HFFc6 (cell line): Measurements from ENCODE around the gene ZNF544. TPM values are rescaled to one million over a fixed set of nuclear protein-coding genes. Genes with fewer than 3 reads are reported as not detected.
"Not testable (repeated sequence)": the region's sequence is repeated elsewhere in the genome, so short reads cannot be mapped to it uniquely, and the experiment has no call there.

Experiments
- DNase-seq: peaks from one replicate; pipeline ENCODE4 v3.0.0-alpha.2; 2018
- H3K27ac Mint-ChIP-seq: 2 replicates; pipeline ENCODE4 v1.8.0; 2020; ENCODE audit warnings: mild to moderate bottlenecking, mixed read lengths
- H3K27me3 Mint-ChIP-seq: 2 replicates; pipeline ENCODE4 v1.8.0; 2021; ENCODE audit warnings: mild to moderate bottlenecking, moderate library complexity, mixed read lengths; ENCODE audit not compliant: insufficient read depth
- H3K36me3 Mint-ChIP-seq: 2 replicates; pipeline ENCODE4 v1.8.0; 2021; ENCODE audit warnings: low read depth, mixed read lengths
- H3K4me1 Mint-ChIP-seq: 2 replicates; pipeline ENCODE4 v1.8.0; 2020; ENCODE audit warnings: low read depth, mixed read lengths
- H3K4me3 Mint-ChIP-seq: 2 replicates; pipeline ENCODE4 v1.8.0; 2020; ENCODE audit warnings: mild to moderate bottlenecking, moderate library complexity, mixed read lengths
- H3K9me3 Mint-ChIP-seq: 2 replicates; pipeline ENCODE4 v1.8.0; 2020; ENCODE audit warnings: mild to moderate bottlenecking, mixed read lengths
- CTCF ChIP-seq: fragments of 200-600 bp; sonication (generic); IDR thresholded peaks from 2 replicates; pipeline ENCODE4 v1.5.0; 2021; ENCODE audit warnings: antibody characterized with exemption, mild to moderate bottlenecking
- total RNA-seq, 6 experiments: library from RNA; stranded (reverse); fragmentation: NEBNext Ultra II Directional; extraction: Animal tissue kit (Norgen Biotek cat#: 25700); gene quantifications; 2 replicates in 1 of 6; 3 replicates in 5 of 6; pipeline ENCODE4 v1.2.3, GENCODE V29; 2021

The ZNF544 gene
- total RNA-seq, 6 experiments from 2014 or later = 26.5 to 32.5 (median 29.9) TPM

DNA sequence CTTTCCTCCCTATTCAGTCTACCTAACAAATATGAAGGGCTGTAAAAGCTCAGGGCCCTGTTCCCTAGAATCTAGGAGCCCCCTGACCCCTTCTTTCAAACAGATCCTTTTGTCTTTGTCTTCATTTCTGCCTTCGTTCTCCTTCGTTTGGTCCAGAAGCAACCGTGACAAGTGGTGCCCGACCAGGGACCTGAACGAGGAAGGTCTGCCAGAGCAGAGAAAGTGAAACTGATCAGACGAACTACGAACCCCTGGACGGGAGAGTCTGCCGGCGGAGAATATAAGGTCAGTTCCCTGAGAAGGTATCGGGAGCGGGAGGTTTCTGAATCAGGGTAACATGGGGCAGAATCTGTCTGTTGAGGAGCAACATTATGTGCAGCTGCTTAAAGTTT lies 77.2 kb downstream of the ZNF544 start:
- peak overlapping the region; percentile 97 for H3K4me3 Mint-ChIP-seq
- peaks cover 71% of the 10 kb centered on the region for H3K36me3 Mint-ChIP-seq
- no peak for TF ChIP-seq CTCF
- H3K27ac Mint-ChIP-seq = peak overlapping the region; percentile 96
- H3K27me3 Mint-ChIP-seq = peaks cover 3% of the 10 kb centered on the region
- H3K9me3 Mint-ChIP-seq = peaks cover 15% of the 10 kb centered on the region
- peaks cover 24% of the 10 kb centered on the region for H3K4me1 Mint-ChIP-seq
- DNase-seq = no peak

GRCh38 chr19:58307736-58308135 lies 79.0 kb downstream of the ZNF544 start:
- TF ChIP-seq CTCF = no peak
- Mint-ChIP-seq H3K4me1 (peaks cover 24% of the 10 kb centered on the region), H3K36me3 (peaks cover 71% of the 10 kb centered on the region), H3K4me3 (no peak overlapping the region), H3K9me3 (peaks cover 15% of the 10 kb centered on the region), H3K27ac (no peak overlapping the region), H3K27me3 (peaks cover 3% of the 10 kb centered on the region)
- no peak for DNase-seq

DNA sequence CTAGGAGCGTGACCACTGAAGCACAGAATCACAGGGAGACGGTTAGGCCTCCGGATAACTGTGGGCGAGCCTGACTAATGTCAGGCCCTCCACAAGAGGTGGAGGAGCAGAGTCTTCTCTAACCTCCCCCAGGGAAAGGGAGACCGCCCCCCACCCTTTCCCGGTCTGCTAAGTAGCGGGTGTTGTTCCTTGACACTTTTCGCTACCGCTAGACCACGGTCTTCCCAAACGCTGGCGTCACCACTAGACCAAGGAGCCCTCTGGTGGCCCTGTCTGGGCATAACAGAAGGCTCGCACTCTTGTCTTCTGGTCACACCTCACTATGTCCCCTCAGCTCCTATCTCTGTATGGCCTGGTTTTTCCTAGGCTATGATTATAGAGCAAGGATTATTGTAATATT lies 82.0 kb downstream of the ZNF544 start:
- not testable (repeated sequence) for H3K27me3 Mint-ChIP-seq, DNase-seq, H3K4me1 Mint-ChIP-seq, H3K4me3 Mint-ChIP-seq, H3K27ac Mint-ChIP-seq
- TF ChIP-seq CTCF = peak; percentile 64
- Mint-ChIP-seq H3K9me3 (peaks cover 10% of the 10 kb centered on the region), H3K36me3 (peaks cover 82% of the 10 kb centered on the region)

DNA sequence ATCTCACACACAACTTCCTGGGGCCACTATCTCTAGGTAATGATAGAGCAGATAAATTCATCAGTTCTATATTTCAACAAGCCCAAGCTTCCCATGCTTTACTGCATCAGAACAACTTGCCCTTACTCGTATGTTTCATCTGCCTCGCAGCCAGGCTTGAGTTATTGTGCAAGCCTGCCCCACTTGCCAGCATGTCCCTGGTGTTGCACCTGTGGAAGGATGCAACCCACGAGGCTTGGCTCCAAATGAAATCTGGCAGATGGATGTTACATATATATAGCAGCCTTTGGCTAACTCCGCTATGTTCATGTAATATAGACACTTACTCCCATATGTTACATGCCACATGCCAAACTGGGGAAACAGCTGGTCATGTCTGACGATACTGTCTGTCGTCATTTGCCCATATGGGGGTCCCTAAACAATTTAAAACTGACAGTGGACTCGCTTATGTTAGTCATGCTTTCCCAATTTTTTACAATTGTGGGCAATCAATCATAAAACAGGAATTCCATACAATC lies 82.7 kb downstream of the ZNF544 start:
- Mint-ChIP-seq H3K36me3 (peaks cover 76% of the 10 kb centered on the region), H3K27me3 (no peaks in the 10 kb centered on the region; the same call in 1 of the 2 replicates), H3K4me1 (peaks cover 2% of the 10 kb centered on the region), H3K27ac (no peak overlapping the region), H3K4me3 (no peak overlapping the region), H3K9me3 (peaks cover 4% of the 10 kb centered on the region; the same call in 1 of the 2 replicates)
- TF ChIP-seq CTCF = no peak
- DNase-seq = no peak

Other genes with a start within 250 kb of the ZNF544 start
- gene ZNF606, start 226.1 kb upstream of the ZNF544 start, total RNA-seq = 1 to 10 TPM; 3.5 to 6.0 (median 4.9) TPM
- gene ZSCAN1, start 194.9 kb upstream of the ZNF544 start, total RNA-seq = not detected
- under 1 TPM in 2 of 6 experiments, not detected in 4; 0.07 to 0.09 TPM for gene ZNF135, start 169.6 kb upstream of the ZNF544 start, total RNA-seq
- gene ZSCAN18, start 130.7 kb upstream of the ZNF544 start, total RNA-seq = 1 to 10 TPM in 5 of 6 experiments, under 1 TPM in 1; 0.80 to 2.8 (median 2.1) TPM
- gene ZNF329, start 78.1 kb upstream of the ZNF544 start, total RNA-seq = 1 to 10 TPM; 6.6 to 9.5 (median 7.9) TPM
- gene ZNF274, start 45.9 kb upstream of the ZNF544 start, total RNA-seq = 10 to 100 TPM; 15.6 to 18.4 (median 17.6) TPM
- 1 to 10 TPM; 3.4 to 4.5 (median 4.1) TPM for gene ZNF8, start 50.0 kb downstream of the ZNF544 start, total RNA-seq
- 10 to 100 TPM; 24.0 to 31.2 (median 28.2) TPM for gene ERVK3-1, start 76.5 kb downstream of the ZNF544 start, total RNA-seq
- 1 to 10 TPM; 2.5 to 3.0 (median 2.8) TPM for gene ZSCAN22, start 98.1 kb downstream of the ZNF544 start, total RNA-seq
- 10 to 100 TPM; 21.2 to 36.9 (median 25.4) TPM for gene A1BG, start 124.6 kb downstream of the ZNF544 start, total RNA-seq
- gene ZNF497, start 133.8 kb downstream of the ZNF544 start, total RNA-seq = under 1 TPM; 0.16 to 0.35 (median 0.27) TPM
- gene ZNF837, start 152.1 kb downstream of the ZNF544 start, total RNA-seq = 1 to 10 TPM in 2 of 6 experiments, under 1 TPM in 4; 0.63 to 1.3 (median 0.75) TPM
- 1,000 to 10,000 TPM in 4 of 6 experiments, 100 to 1,000 TPM in 2; 958 to 1,072 (median 1,017) TPM for gene RPS5, start 158.4 kb downstream of the ZNF544 start, total RNA-seq
- gene RNF225, start 166.7 kb downstream of the ZNF544 start, total RNA-seq = under 1 TPM in 2 of 6 experiments, not detected in 4; 0.26 to 0.39 TPM
- 10 to 100 TPM; 13.3 to 15.0 (median 14.0) TPM for gene ZNF584, start 179.7 kb downstream of the ZNF544 start, total RNA-seq
- 1 to 10 TPM; 4.0 to 5.2 (median 4.5) TPM for gene ZNF132, start 211.2 kb downstream of the ZNF544 start, total RNA-seq
- gene ZNF324B, start 222.7 kb downstream of the ZNF544 start, total RNA-seq = 1 to 10 TPM; 3.8 to 5.9 (median 4.7) TPM
- 1 to 10 TPM; 5.6 to 7.5 (median 6.8) TPM for gene ZNF324, start 238.2 kb downstream of the ZNF544 start, total RNA-seq
- 1 to 10 TPM; 5.7 to 6.9 (median 6.2) TPM for gene ZNF446, start 247.4 kb downstream of the ZNF544 start, total RNA-seq